Adipocyte (in vitro differentiated cells): ENCODE results near the gene GUCY2D.
A peak's percentile ranks its signal among the peaks of the same experiment; 100 is the strongest.

Experiments used
- DNase-seq: peaks from one replicate; pipeline ENCODE4 v3.0.0-alpha.2; 2015; ENCODE audit warnings: low read depth
- H3K27me3 ChIP-seq: replicated peaks from 2 replicates; pipeline ENCODE4 v1.7.0; 2013; ENCODE audit warnings: mild to moderate bottlenecking, low read length, moderate library complexity; ENCODE audit not compliant: control insufficient read depth, insufficient read depth
- H3K36me3 ChIP-seq: 2 replicates; pipeline ENCODE4 v1.7.0; 2013; ENCODE audit warnings: low read length, mild to moderate bottlenecking, moderate library complexity; ENCODE audit not compliant: control insufficient read depth, insufficient read depth, severe bottlenecking
- H3K4me1 ChIP-seq: 2 replicates; pipeline ENCODE4 v1.7.0; 2013; ENCODE audit warnings: mild to moderate bottlenecking, low read length, moderate library complexity; ENCODE audit not compliant: control insufficient read depth, insufficient read depth
- H3K4me3 ChIP-seq: 2 replicates; pipeline ENCODE4 v1.7.0; 2013; ENCODE audit warnings: mild to moderate bottlenecking, low read length, moderate library complexity
- H3K9ac ChIP-seq: 2 replicates; pipeline ENCODE4 v1.7.0; 2013; ENCODE audit warnings: mild to moderate bottlenecking, low read length, moderate library complexity
- H3K9me3 ChIP-seq: 2 replicates; pipeline ENCODE4 v1.7.0; 2013; ENCODE audit warnings: mild to moderate bottlenecking, low read length, moderate library complexity; ENCODE audit not compliant: control insufficient read depth

The GUCY2D gene

DNA sequence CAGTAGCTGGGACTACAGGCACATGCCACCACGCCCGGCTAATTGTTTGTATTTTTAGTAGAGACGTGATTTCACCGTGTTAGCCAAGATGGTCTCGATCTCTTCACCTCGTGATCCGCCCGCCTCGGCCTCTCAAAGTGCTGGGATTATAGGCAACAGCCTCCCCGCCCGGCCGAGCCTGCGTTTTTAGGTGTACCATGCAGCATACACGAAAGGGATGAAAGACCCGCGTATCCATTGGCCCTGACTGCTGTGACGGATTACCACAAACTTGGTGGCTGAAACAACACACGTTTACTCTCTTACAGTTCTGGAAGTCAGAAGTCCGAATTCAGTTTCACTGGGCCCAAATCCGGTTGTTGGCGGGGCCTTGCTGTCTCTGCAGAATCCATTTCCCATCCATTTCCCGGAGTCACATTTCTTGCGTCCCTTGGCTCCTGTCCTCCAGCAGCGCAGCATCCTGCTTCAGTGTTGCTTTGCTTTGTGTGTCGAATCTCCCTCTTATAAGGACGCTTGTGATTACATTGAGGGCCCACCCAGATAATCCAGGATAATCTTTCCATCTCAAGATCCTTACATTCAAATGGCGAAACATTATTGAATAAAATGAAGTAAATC, 8.3 kb upstream of the GUCY2D start:
- H3K4me3 ChIP-seq, result no peak overlapping the region
- H3K9me3 ChIP-seq, result no peaks in the 10 kb centered on the region
- H3K36me3 ChIP-seq, result no peaks in the 10 kb centered on the region
- DNase-seq, result no peak
- no peak overlapping the region for H3K9ac ChIP-seq
- H3K27me3 ChIP-seq, result no peaks in the 10 kb centered on the region
- H3K4me1 ChIP-seq, result peaks cover 5% of the 10 kb centered on the region

DNA sequence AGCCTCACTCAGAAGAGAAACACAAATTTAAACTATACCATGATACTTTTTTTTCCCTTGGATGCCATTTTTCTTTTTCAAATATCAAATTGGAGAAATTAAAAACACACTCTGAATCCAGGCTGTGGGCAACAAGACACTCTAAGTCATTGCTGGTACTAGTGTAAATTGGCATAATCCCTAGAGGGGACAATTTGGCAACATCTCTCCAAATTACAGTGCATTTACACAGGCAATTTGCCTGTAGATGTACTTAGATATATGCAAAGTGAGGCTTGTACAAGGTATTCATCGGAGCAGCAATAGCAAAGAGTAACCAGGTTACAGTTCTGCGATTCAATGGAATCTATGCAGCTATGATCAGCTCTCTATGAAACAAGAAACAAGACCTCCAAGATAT, 6.7 kb upstream of the GUCY2D start:
- no peaks in the 10 kb centered on the region for H3K4me1 ChIP-seq
- no peak overlapping the region for H3K4me3 ChIP-seq
- H3K9ac ChIP-seq, result no peak overlapping the region
- H3K36me3 ChIP-seq, result no peaks in the 10 kb centered on the region
- no peaks in the 10 kb centered on the region for H3K9me3 ChIP-seq
- DNase-seq, result no peak
- H3K27me3 ChIP-seq, result no peaks in the 10 kb centered on the region

DNA sequence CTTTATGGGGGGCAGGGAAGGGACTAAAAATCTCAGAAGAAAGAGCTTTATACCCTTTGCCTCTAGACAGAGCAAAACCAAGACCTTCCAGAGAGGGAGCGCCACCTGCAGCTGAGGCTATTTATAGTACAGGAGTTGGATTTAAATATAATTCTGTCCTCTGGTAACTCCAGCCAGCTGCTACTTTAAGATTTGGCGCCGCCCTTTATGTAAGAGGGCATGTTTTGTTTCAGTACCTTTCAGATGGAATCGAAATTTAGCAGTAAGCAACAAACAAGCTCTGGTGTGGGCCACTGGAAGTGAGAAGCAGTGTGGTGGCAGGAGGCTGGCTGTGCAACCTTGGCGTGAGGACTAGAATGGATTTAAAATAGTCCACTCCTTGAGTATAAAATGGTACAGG, 5.2 kb upstream of the GUCY2D start:
- peaks cover 4% of the 10 kb centered on the region for H3K27me3 ChIP-seq
- peaks cover 7% of the 10 kb centered on the region for H3K9me3 ChIP-seq
- DNase-seq, result peak; percentile 57
- H3K36me3 ChIP-seq, result no peaks in the 10 kb centered on the region
- H3K4me1 ChIP-seq, result no peaks in the 10 kb centered on the region
- H3K4me3 ChIP-seq, result no peak overlapping the region
- no peak overlapping the region for H3K9ac ChIP-seq

DNA sequence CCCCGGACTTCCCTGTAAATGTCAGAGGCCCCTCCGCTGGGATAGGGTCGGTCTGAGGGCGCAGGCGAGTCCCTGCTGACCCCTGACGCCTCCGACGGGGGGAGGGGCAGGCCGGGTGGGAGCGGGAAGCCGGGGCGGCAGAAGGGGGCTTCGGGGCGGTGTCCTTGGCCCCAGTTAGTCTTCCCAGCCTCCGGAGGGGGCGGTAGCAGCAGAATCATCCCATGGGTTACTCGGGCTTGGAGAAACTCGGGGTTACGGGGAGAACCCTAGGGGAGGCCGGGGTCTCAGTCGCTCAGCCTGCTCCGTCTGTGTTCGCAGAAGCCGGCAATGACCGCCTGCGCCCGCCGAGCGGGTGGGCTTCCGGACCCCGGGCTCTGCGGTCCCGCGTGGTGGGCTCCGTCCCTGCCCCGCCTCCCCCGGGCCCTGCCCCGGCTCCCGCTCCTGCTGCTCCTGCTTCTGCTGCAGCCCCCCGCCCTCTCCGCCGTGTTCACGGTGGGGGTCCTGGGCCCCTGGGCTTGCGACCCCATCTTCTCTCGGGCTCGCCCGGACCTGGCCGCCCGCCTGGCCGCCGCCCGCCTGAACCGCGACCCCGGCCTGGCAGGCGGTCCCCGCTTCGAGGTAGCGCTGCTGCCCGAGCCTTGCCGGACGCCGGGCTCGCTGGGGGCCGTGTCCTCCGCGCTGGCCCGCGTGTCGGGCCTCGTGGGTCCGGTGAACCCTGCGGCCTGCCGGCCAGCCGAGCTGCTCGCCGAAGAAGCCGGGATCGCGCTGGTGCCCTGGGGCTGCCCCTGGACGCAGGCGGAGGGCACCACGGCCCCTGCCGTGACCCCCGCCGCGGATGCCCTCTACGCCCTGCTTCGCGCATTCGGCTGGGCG, 542 bp downstream of the GUCY2D start:
- no peak for DNase-seq
- H3K9ac ChIP-seq, result no peak overlapping the region
- peaks cover 3% of the 10 kb centered on the region for H3K4me1 ChIP-seq
- peaks cover 7% of the 10 kb centered on the region for H3K9me3 ChIP-seq
- H3K36me3 ChIP-seq, result no peaks in the 10 kb centered on the region
- H3K27me3 ChIP-seq, result peaks cover 25% of the 10 kb centered on the region
- no peak overlapping the region for H3K4me3 ChIP-seq

DNA sequence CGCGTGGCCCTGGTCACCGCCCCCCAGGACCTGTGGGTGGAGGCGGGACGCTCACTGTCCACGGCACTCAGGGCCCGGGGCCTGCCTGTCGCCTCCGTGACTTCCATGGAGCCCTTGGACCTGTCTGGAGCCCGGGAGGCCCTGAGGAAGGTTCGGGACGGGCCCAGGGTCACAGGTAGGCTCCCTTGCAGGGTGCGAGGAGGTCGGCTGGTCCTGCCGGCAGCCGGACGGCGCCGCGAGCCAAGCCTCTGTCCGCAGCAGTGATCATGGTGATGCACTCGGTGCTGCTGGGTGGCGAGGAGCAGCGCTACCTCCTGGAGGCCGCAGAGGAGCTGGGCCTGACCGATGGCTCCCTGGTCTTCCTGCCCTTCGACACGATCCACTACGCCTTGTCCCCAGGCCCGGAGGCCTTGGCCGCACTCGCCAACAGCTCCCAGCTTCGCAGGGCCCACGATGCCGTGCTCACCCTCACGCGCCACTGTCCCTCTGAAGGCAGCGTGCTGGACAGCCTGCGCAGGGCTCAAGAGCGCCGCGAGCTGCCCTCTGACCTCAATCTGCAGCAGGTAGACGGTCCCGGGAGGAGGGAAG, 1.3 kb downstream of the GUCY2D start:
- peaks cover 3% of the 10 kb centered on the region for H3K4me1 ChIP-seq
- H3K4me3 ChIP-seq, result no peak overlapping the region
- H3K27me3 ChIP-seq, result peaks cover 32% of the 10 kb centered on the region
- DNase-seq, result no peak
- peaks cover 7% of the 10 kb centered on the region for H3K9me3 ChIP-seq
- H3K36me3 ChIP-seq, result no peaks in the 10 kb centered on the region
- H3K9ac ChIP-seq, result no peak overlapping the region

DNA sequence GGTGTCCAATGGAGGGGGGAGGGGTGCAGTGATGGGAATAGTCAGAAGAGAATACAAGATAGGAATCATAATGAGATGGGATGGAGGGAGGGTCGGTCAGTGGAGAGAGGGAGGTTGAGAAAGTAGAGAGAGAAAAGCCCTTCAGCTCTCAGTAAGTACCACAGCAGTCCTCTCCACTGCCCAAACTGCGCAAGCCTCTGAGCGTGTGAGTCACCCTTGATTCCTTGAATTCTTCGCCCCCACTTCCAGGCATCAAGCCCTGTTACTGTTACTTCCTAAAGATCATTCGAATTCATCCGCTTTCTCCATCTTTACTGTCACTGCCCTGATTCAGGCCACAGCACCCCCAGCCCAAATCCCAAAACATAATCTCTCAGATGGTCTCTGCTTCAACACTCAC, 2.5 kb downstream of the GUCY2D start:
- peaks cover 3% of the 10 kb centered on the region for H3K4me1 ChIP-seq
- DNase-seq, result no peak
- no peak overlapping the region for H3K4me3 ChIP-seq
- H3K9me3 ChIP-seq, result peaks cover 7% of the 10 kb centered on the region
- H3K36me3 ChIP-seq, result no peaks in the 10 kb centered on the region
- peaks cover 33% of the 10 kb centered on the region for H3K27me3 ChIP-seq
- no peak overlapping the region for H3K9ac ChIP-seq

DNA sequence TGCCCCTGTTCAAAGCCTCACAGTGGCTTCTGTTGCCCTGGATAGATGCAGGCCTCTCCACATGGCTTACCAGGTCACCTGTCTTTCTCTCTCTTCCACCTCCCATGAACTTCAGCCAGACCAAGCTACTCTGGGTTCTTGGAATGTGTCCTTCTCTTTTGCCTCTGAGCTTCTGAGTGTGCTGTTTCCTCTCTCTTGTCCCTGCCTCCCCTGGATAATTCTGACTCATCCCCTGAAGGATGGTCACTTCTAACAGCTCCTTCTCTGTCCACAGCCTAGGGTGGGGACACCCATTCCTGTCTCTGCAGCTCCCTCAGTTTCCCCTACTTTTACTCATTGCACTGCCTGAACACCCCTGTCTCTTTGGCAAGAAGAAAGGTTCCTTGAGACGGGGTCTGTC, 2.9 kb downstream of the GUCY2D start:
- H3K9me3 ChIP-seq, result peaks cover 7% of the 10 kb centered on the region
- H3K4me3 ChIP-seq, result no peak overlapping the region
- no peak for DNase-seq
- H3K4me1 ChIP-seq, result peaks cover 3% of the 10 kb centered on the region
- H3K27me3 ChIP-seq, result peaks cover 33% of the 10 kb centered on the region
- H3K9ac ChIP-seq, result no peak overlapping the region
- H3K36me3 ChIP-seq, result no peaks in the 10 kb centered on the region

DNA sequence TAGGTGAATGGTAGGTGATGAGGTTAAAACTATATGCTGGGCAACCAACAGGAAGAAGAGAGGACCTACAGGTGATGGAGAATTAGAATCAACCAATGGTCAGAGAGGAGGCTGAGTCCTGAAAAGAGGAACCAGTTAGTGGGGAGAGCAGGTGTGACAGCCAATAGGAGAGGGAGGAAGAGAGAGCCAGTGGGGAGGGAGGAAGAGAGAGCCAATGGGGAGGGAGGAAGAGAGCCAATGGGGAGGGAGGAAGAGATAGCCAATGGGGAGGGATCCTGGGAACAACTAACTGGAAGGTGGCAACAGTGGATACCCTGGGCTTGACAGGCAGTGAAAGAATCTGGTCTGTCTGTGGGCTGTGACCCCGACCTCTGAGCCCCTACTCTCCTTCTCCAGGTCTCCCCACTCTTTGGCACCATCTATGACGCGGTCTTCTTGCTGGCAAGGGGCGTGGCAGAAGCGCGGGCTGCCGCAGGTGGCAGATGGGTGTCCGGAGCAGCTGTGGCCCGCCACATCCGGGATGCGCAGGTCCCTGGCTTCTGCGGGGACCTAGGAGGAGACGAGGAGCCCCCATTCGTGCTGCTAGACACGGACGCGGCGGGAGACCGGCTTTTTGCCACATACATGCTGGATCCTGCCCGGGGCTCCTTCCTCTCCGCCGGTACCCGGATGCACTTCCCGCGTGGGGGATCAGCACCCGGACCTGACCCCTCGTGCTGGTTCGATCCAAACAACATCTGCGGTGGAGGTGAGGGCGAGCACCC, 3.7 kb downstream of the GUCY2D start:
- Histone ChIP-seq H3K4me3 (no peak overlapping the region), H3K27me3 (peaks cover 33% of the 10 kb centered on the region), H3K9me3 (peaks cover 3% of the 10 kb centered on the region), H3K36me3 (no peaks in the 10 kb centered on the region), H3K9ac (no peak overlapping the region), H3K4me1 (peaks cover 3% of the 10 kb centered on the region)
- DNase-seq, result no peak

DNA sequence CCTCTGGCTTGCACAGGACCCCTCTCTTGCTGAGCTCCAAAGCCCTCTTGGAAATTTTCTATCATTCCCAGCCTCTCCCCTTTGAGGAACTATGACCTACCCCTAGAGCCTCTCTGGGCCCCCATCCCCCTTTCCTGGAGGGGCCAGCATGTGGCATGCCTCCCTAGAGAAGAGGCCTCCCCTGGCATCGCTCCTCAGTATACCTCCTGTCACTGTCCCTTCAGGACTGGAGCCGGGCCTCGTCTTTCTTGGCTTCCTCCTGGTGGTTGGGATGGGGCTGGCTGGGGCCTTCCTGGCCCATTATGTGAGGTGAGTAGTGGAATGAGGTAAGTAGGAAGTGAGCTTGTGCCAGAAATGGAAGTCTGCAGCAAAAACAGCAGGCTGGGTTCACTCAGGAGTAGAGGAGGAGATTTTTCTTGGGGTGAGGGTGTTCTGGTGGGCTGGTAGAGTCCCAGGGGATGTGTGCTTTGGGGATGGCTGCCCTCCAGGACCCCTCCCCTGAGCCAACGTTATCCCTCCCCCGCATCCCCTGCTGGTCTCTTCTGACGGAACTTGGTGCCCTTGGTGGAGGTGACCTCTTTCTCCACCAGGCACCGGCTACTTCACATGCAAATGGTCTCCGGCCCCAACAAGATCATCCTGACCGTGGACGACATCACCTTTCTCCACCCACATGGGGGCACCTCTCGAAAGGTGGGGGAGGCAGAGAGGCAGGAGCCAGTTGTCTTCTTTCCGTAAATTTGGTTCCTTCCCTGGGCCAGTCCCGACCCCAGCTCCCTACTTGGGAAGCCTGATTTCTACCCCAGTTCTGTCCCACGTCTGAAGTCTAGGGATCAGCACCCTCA, 4.6 kb downstream of the GUCY2D start:
- Histone ChIP-seq H3K4me3 (no peak overlapping the region), H3K36me3 (no peaks in the 10 kb centered on the region), H3K9ac (no peak overlapping the region), H3K27me3 (peaks cover 30% of the 10 kb centered on the region), H3K9me3 (no peaks in the 10 kb centered on the region), H3K4me1 (peaks cover 3% of the 10 kb centered on the region)
- DNase-seq, result no peak

DNA sequence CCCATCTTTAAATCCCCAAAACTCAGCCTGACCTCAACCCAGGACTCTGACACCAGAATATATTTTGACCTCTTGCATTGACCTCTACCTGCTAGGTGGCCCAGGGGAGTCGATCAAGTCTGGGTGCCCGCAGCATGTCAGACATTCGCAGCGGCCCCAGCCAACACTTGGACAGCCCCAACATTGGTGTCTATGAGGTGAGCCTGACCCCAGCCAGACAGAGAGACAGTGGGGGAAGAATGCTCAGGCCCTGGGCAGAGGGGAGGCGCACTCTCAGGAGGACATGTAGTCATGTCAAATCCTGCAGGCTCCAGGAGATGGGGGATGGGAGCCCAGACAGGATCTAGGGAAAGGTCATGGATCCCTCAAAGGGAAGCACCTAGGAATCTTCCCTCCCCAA, 5.4 kb downstream of the GUCY2D start:
- Histone ChIP-seq H3K27me3 (peaks cover 32% of the 10 kb centered on the region), H3K4me1 (peaks cover 3% of the 10 kb centered on the region), H3K9ac (no peak overlapping the region), H3K36me3 (no peaks in the 10 kb centered on the region), H3K9me3 (no peaks in the 10 kb centered on the region), H3K4me3 (no peak overlapping the region)
- no peak for DNase-seq
